ENCODE results near the gene TP53BP2. TPM values are rescaled to one million over a fixed set of nuclear protein-coding genes. Genes with fewer than 3 reads are reported as not detected.

Gene TP53BP2
- total RNA-seq, 1 donor from 2014 or later, result 63.8 TPM

GRCh38 chr1:223763881-223764280 is 81.9 kb downstream of the TP53BP2 start:
- DNase-seq (ENCODE audit: low spot score in 2 of 2, unreplicated experiment in 2 of 2), result no peak
- TF ChIP-seq CTCF (IDR thresholded peaks at IDR 0.05; ENCODE audit: unreplicated experiment), result no peak
- peaks cover 9% of the 10 kb centered on the region for H3K4me1 Mint-ChIP-seq
- H3K36me3 Mint-ChIP-seq, result peaks cover 42% of the 10 kb centered on the region
- no peaks in the 10 kb centered on the region for H3K27me3 Mint-ChIP-seq (ENCODE audit: low read depth)
- H3K9me3 Mint-ChIP-seq, result peaks cover under 1% of the 10 kb centered on the region
- H3K27ac Mint-ChIP-seq, result no peak overlapping the region
- no peak overlapping the region for H3K4me3 Mint-ChIP-seq

DNA sequence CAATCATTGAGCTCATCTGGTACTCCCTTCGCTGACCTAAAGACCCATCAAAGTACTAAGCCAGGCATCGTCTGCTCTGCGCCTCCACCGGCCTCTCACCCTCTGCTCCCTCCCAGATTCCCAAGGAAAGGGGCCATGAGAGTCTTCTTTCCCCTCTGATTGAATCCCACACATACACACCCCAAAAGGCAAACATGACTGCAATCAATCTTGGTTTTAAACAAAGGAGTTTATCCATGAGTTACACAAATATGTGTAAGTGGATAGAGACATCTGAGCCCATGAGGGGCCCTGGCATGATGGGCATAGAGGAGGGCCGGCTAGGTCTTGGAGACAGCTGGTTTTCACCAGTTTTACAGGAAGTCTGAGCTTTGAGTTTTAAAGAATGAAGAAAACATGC is 82.5 kb downstream of the TP53BP2 start:
- DNase-seq (ENCODE audit: low spot score in 2 of 2, unreplicated experiment in 2 of 2), result no peak
- Mint-ChIP-seq H3K4me3 (no peak overlapping the region), H3K27ac (no peak overlapping the region), H3K4me1 (peaks cover 9% of the 10 kb centered on the region), H3K36me3 (peaks cover 39% of the 10 kb centered on the region), H3K27me3 (ENCODE audit: low read depth) (no peaks in the 10 kb centered on the region), H3K9me3 (no peaks in the 10 kb centered on the region)
- no peak for TF ChIP-seq CTCF (IDR thresholded peaks at IDR 0.05; ENCODE audit: unreplicated experiment)

- DNase-seq (ENCODE audit: low spot score in 2 of 2, unreplicated experiment in 2 of 2), result no peak
- H3K9me3 Mint-ChIP-seq, result no peaks in the 10 kb centered on the region
Observed at GRCh38 chr1:223761411-223761810, 84.3 kb downstream of the TP53BP2 start.

GRCh38 chr1:223760833-223761232 is 84.9 kb downstream of the TP53BP2 start:
- H3K27me3 Mint-ChIP-seq (ENCODE audit: low read depth), result no peaks in the 10 kb centered on the region
- H3K27ac Mint-ChIP-seq, result peak overlapping the region; percentile 73
- no peak for TF ChIP-seq CTCF (IDR thresholded peaks at IDR 0.05; ENCODE audit: unreplicated experiment)
- no peaks in the 10 kb centered on the region for H3K9me3 Mint-ChIP-seq
- H3K4me3 Mint-ChIP-seq, result no peak overlapping the region
- H3K4me1 Mint-ChIP-seq, result peaks cover 12% of the 10 kb centered on the region
- H3K36me3 Mint-ChIP-seq, result peaks cover 34% of the 10 kb centered on the region
- no peak for DNase-seq (ENCODE audit: low spot score in 2 of 2, unreplicated experiment in 2 of 2)

More at GRCh38 chr1:223761411-223761810, 84.3 kb downstream of the TP53BP2 start:
- H3K27ac Mint-ChIP-seq, result peak overlapping the region; percentile 73
- H3K27me3 Mint-ChIP-seq (ENCODE audit: low read depth), result no peaks in the 10 kb centered on the region
- peaks cover 9% of the 10 kb centered on the region for H3K4me1 Mint-ChIP-seq
- H3K36me3 Mint-ChIP-seq, result peaks cover 40% of the 10 kb centered on the region
- H3K4me3 Mint-ChIP-seq, result no peak overlapping the region
- TF ChIP-seq CTCF (IDR thresholded peaks at IDR 0.05; ENCODE audit: unreplicated experiment), result no peak

DNA sequence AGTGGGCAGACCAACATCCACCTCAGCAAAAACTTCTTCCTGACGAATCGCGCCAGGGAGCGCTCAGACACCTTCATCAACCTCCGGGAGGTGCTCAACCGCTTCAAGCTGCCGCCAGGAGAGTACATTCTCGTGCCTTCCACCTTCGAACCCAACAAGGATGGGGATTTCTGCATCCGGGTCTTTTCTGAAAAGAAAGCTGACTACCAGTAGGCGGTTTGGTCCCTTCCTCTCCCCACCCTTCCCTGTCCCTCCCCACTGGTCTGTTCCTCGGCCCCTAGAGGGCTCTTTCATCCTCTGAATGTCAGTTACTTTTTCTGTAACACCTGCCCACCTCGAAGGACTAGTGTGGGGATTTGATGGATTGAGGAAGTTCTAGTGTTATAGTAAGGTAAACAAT is 86.5 kb downstream of the TP53BP2 start:
- no peak for DNase-seq (ENCODE audit: low spot score in 2 of 2, unreplicated experiment in 2 of 2)
- no peaks in the 10 kb centered on the region for H3K9me3 Mint-ChIP-seq
- no peak overlapping the region for H3K27ac Mint-ChIP-seq

More for the DNA sequence above, 86.5 kb downstream of the TP53BP2 start:
- H3K4me3 Mint-ChIP-seq, result no peak overlapping the region
- no peaks in the 10 kb centered on the region for H3K27me3 Mint-ChIP-seq (ENCODE audit: low read depth)
- peaks cover 34% of the 10 kb centered on the region for H3K36me3 Mint-ChIP-seq
- no peak for TF ChIP-seq CTCF (IDR thresholded peaks at IDR 0.05; ENCODE audit: unreplicated experiment)
- H3K4me1 Mint-ChIP-seq, result peaks cover 13% of the 10 kb centered on the region

Measured in mesothelial cell of epicardium (in vitro differentiated cells).